HEK293 (cell line): ENCODE results near the gene GNB1.

Source experiments
- CTCF ChIA-PET: fragments of 350-600 bp; formaldehyde crosslinking; extraction: SDS; loops from one replicate; lab custom pipeline; 2021; ENCODE audit warnings: antibody characterized with exemption; lab: Yijun Ruan, JAX
- POLR2A ChIA-PET: fragments of 300-600 bp; formaldehyde crosslinking; extraction: SDS; loops from one replicate; lab custom pipeline; 2020; ENCODE audit warnings: antibody characterized with exemption, inconsistent platforms; lab: Yijun Ruan, JAX
- H3K27ac ChIP-seq: fragments of 200-500 bp; sonication (Bioruptor generic); 2 replicates; pipeline ENCODE4 v1.5.1; 2014; ENCODE audit warnings: low read depth, low read length, control low read depth, inconsistent platforms; ENCODE audit errors: extremely low read depth
- H3K36me3 ChIP-seq, 2 experiments: fragments of 200-500 bp in 1 of 2; sonication (Bioruptor generic) in 1 of 2; 1 replicate in 1 of 2; 2 replicates in 1 of 2; pipeline ENCODE4 v1.5.1; 2014 to 2017; ENCODE audit warnings: inconsistent platforms in 2 of 2, low read length in 2 of 2; ENCODE audit not compliant: control insufficient read depth in 2 of 2, insufficient read depth in 1 of 2
- H3K4me1 ChIP-seq: fragments of 200-500 bp; sonication (Bioruptor generic); 2 replicates; pipeline ENCODE4 v1.5.1; 2014; ENCODE audit warnings: mild to moderate bottlenecking, low read length, inconsistent platforms; ENCODE audit not compliant: control insufficient read depth, insufficient read depth
- H3K4me3 ChIP-seq: 2 replicates; pipeline ENCODE4 v1.5.1; 2011; ENCODE audit warnings: low read depth, mild to moderate bottlenecking, control low read depth, low read length, moderate library complexity
- H3K9me3 ChIP-seq: fragments of 200-500 bp; sonication (Bioruptor generic); 2 replicates; pipeline ENCODE4 v1.5.1; 2014; ENCODE audit warnings: low read depth, low read length, inconsistent platforms; ENCODE audit not compliant: control insufficient read depth, insufficient read depth
- ATF2 ChIP-seq: fragments of 450-650 bp; formaldehyde crosslinking; IDR thresholded peaks from 2 replicates; pipeline ENCODE4 v1.5.1; 2016; ENCODE audit warnings: missing biosample characterization, missing genetic modification characterization, low read depth
- REPIN1 ChIP-seq: fragments of 450-650 bp; formaldehyde crosslinking; IDR thresholded peaks from 2 replicates; pipeline ENCODE4 v1.5.1; 2017; ENCODE audit warnings: missing biosample characterization, missing genetic modification characterization, low read depth
- YY1 ChIP-seq: fragments of 450-650 bp; formaldehyde crosslinking; IDR thresholded peaks from 2 replicates; pipeline ENCODE4 v1.5.1; 2018; ENCODE audit warnings: missing biosample characterization, missing genetic modification characterization
- ZBTB11 ChIP-seq: fragments of 450-650 bp; formaldehyde crosslinking; conservative IDR thresholded peaks from 2 replicates; pipeline ENCODE4 v1.5.1; 2016; ENCODE audit warnings: low read depth, missing biosample characterization, missing genetic modification characterization
- ZNF292 ChIP-seq: fragments of 450-650 bp; formaldehyde crosslinking; IDR thresholded peaks from 2 replicates; pipeline ENCODE4 v1.5.1; 2016; ENCODE audit warnings: low read depth, missing biosample characterization, missing genetic modification characterization, borderline replicate concordance
- ZNF366 ChIP-seq: fragments of 450-650 bp; formaldehyde crosslinking; conservative IDR thresholded peaks from 2 replicates; pipeline ENCODE4 v1.5.1; 2016; ENCODE audit warnings: missing biosample characterization, missing genetic modification characterization
- ZNF561 ChIP-seq: fragments of 450-650 bp; IDR thresholded peaks from 2 replicates; pipeline ENCODE4 v1.5.1; 2018; ENCODE audit warnings: missing biosample characterization, missing genetic modification characterization, borderline replicate concordance
- ZNF677 ChIP-seq: fragments of 450-650 bp; IDR thresholded peaks from 2 replicates; pipeline ENCODE4 v1.5.0; 2018; ENCODE audit warnings: missing biosample characterization, mild to moderate bottlenecking, missing genetic modification characterization, moderate library complexity
- TF ChIP-seq, protein P1 (sequence below): fragments of 450-650 bp; formaldehyde crosslinking; IDR thresholded peaks from 2 replicates; pipeline ENCODE4 v1.5.1; 2017; ENCODE audit warnings: missing biosample characterization, mild to moderate bottlenecking, missing genetic modification characterization, moderate library complexity
- TF ChIP-seq, protein P2 (sequence below): fragments of 450-650 bp; formaldehyde crosslinking; IDR thresholded peaks from 2 replicates; pipeline ENCODE4 v1.5.1; 2016; ENCODE audit warnings: missing biosample characterization, missing genetic modification characterization
- TF ChIP-seq, protein P3 (sequence below): fragments of 450-650 bp; formaldehyde crosslinking; IDR thresholded peaks from 2 replicates; pipeline ENCODE4 v1.5.1; 2016; ENCODE audit warnings: missing biosample characterization, missing genetic modification characterization
- TF ChIP-seq, protein P4 (sequence below): fragments of 450-650 bp; formaldehyde crosslinking; IDR thresholded peaks from 2 replicates; pipeline ENCODE4 v1.5.1; 2016; ENCODE audit warnings: missing biosample characterization, missing genetic modification characterization
- TF ChIP-seq, protein P5 (sequence below): fragments of 450-650 bp; formaldehyde crosslinking; IDR thresholded peaks from 2 replicates; pipeline ENCODE4 v1.5.1; 2017; ENCODE audit warnings: missing biosample characterization, missing genetic modification characterization

The GNB1 gene

DNA sequence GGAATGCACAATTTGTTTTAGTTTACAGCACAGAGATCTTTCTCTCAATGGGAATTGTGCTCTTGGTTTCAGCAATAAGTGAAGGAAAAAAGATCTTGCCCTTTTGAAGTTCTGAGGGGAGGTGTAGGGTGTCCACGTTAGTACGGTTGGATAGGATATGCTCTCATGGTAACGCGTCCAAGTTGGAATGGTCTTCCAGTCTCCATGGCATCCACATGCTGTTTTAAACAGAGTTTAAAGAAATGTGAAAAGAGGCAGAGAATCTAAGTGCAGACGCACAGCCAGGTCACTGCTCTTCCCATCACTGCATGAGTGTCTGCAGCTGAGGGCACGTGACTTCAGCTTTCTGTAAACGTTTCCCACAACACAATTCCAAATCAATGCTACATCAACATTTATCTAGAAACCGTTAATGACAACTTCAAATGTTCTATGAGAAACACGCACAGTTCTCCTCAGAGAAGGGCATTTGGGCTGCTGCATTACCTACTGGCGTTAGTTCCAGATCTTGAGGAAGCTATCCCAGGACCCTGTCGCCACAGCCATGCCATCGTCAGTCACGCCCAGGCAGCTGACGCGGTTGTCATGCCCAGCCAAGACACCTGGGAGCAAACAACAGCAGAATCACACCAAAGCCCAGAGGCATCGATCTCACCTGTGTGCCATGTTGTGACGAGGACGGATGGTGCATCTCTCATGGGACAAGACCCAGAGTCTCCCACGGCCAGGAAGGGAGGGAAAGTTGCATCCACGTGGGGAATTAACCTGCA is 103.9 kb downstream of the GNB1 start (continued):
- TF ChIP-seq ATF2 (tag by site-specific recombination) (no peak), ZNF292 (tag by site-specific recombination) (no peak), ZNF561 (tag by site-specific recombination) (no peak), ZBTB11 (no peak)

- CTCF ChIA-PET = no interaction called here
- H3K9me3 ChIP-seq = no peaks in the 10 kb centered on the region
- no peak overlapping the region for H3K4me3 ChIP-seq
- TF ChIP-seq, protein P1, sequence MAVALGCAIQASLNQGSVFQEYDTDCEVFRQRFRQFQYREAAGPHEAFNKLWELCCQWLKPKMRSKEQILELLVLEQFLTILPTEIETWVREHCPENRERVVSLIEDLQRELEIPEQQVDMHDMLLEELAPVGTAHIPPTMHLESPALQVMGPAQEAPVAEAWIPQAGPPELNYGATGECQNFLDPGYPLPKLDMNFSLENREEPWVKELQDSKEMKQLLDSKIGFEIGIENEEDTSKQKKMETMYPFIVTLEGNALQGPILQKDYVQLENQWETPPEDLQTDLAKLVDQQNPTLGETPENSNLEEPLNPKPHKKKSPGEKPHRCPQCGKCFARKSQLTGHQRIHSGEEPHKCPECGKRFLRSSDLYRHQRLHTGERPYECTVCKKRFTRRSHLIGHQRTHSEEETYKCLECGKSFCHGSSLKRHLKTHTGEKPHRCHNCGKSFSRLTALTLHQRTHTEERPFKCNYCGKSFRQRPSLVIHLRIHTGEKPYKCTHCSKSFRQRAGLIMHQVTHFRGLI (tag by site-specific recombination) = no peak
- TF ChIP-seq YY1 (tag by site-specific recombination) (no peak), REPIN1 (tag by site-specific recombination) (no peak), ZNF677 (tag by site-specific recombination) (no peak), ZNF366 (tag by site-specific recombination) (no peak), ATF2 (tag by site-specific recombination) (no peak)
- TF ChIP-seq, protein P2, sequence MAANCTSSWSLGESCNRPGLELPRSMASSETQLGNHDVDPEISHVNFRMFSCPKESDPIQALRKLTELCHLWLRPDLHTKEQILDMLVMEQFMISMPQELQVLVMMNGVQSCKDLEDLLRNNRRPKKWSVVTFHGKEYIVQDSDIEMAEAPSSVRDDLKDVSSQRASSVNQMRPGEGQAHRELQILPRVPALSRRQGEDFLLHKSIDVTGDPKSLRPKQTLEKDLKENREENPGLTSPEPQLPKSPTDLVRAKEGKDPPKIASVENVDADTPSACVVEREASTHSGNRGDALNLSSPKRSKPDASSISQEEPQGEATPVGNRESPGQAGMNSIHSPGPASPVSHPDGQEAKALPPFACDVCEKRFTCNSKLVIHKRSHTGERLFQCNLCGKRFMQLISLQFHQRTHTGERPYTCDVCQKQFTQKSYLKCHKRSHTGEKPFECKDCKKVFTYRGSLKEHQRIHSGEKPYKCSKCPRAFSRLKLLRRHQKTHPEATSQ (tag by site-specific recombination) = no peak
- TF ChIP-seq, protein P3, sequence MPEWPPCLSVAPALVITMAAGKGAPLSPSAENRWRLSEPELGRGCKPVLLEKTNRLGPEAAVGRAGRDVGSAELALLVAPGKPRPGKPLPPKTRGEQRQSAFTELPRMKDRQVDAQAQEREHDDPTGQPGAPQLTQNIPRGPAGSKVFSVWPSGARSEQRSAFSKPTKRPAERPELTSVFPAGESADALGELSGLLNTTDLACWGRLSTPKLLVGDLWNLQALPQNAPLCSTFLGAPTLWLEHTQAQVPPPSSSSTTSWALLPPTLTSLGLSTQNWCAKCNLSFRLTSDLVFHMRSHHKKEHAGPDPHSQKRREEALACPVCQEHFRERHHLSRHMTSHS (tag by site-specific recombination) = no peak
- TF ChIP-seq, protein P4, sequence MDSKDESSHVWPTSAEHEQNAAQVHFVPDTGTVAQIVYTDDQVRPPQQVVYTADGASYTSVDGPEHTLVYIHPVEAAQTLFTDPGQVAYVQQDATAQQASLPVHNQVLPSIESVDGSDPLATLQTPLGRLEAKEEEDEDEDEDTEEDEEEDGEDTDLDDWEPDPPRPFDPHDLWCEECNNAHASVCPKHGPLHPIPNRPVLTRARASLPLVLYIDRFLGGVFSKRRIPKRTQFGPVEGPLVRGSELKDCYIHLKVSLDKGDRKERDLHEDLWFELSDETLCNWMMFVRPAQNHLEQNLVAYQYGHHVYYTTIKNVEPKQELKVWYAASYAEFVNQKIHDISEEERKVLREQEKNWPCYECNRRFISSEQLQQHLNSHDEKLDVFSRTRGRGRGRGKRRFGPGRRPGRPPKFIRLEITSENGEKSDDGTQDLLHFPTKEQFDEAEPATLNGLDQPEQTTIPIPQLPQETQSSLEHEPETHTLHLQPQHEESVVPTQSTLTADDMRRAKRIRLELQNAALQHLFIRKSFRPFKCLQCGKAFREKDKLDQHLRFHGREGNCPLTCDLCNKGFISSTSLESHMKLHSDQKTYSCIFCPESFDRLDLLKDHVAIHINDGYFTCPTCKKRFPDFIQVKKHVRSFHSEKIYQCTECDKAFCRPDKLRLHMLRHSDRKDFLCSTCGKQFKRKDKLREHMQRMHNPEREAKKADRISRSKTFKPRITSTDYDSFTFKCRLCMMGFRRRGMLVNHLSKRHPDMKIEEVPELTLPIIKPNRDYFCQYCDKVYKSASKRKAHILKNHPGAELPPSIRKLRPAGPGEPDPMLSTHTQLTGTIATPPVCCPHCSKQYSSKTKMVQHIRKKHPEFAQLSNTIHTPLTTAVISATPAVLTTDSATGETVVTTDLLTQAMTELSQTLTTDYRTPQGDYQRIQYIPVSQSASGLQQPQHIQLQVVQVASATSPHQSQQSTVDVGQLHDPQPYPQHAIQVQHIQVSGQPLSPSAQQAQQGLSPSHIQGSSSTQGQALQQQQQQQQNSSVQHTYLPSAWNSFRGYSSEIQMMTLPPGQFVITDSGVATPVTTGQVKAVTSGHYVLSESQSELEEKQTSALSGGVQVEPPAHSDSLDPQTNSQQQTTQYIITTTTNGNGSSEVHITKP = no peak
- TF ChIP-seq, protein P5, sequence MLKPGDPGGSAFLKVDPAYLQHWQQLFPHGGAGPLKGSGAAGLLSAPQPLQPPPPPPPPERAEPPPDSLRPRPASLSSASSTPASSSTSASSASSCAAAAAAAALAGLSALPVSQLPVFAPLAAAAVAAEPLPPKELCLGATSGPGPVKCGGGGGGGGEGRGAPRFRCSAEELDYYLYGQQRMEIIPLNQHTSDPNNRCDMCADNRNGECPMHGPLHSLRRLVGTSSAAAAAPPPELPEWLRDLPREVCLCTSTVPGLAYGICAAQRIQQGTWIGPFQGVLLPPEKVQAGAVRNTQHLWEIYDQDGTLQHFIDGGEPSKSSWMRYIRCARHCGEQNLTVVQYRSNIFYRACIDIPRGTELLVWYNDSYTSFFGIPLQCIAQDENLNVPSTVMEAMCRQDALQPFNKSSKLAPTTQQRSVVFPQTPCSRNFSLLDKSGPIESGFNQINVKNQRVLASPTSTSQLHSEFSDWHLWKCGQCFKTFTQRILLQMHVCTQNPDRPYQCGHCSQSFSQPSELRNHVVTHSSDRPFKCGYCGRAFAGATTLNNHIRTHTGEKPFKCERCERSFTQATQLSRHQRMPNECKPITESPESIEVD = no peak
- no peaks in the 10 kb centered on the region for H3K4me1 ChIP-seq
- H3K27ac ChIP-seq = no peak overlapping the region
- peaks cover 26 to 64% of the 10 kb centered on the region in 2 experiments for H3K36me3 ChIP-seq
- POLR2A ChIA-PET = no interaction called here
Measured at GRCh38 chr1:1785666-1786065, 105.2 kb downstream of the GNB1 start.
